Pancreas (tissue), 10 donors: Measurements from ENCODE around the gene ITPK1. TPM values are rescaled to one million over a fixed set of nuclear protein-coding genes. Genes with fewer than 3 reads are reported as not detected.

Experiments used
- ATAC-seq, 4 donors: fragments of 200-7000 bp; cut with Tn5 transposase; one replicate each; pipeline versions ENCODE4 v1.8.0 to v1.9.1; 2020; ENCODE audit warnings: mild to moderate bottlenecking in 4 of 4, moderate library complexity in 4 of 4
- DNase-seq, 6 donors: peaks; one replicate each; pipeline ENCODE4 v3.0.0-alpha.2; 2020
- FAIRE-seq: peaks from 2 replicates; lab custom pipeline; 2012; peaks lifted over from hg19 to GRCh38; lab: Jason Lieb, UNC
- H3K27ac ChIP-seq, 4 donors: fragments of 200-600 bp; sonication (generic); 1 replicate in 3 of 4; 2 replicates in 1 of 4; pipeline versions ENCODE4 v1.5.0 to v1.8.0; 2020
- H3K27me3 ChIP-seq, 4 donors: fragments of 200-600 bp; one replicate each; pipeline ENCODE4 v1.8.0; 2021
- H3K36me3 ChIP-seq, 3 donors: fragments of 200-600 bp; sonication (generic) in 1 of 3; one replicate each; pipeline versions ENCODE4 v1.5.0 to v1.8.0; 2020 to 2021
- H3K4me1 ChIP-seq, 3 donors: fragments of 200-600 bp; one replicate each; pipeline ENCODE4 v1.8.0; 2021
- H3K4me3 ChIP-seq, 4 donors: fragments of 200-600 bp; sonication (generic) in 2 of 4; one replicate each; pipeline versions ENCODE4 v1.5.0 to v1.8.0; 2020 to 2021
- H3K9me3 ChIP-seq, 4 donors: fragments of 200-600 bp; one replicate each; pipeline ENCODE4 v1.8.0; 2021
- CTCF ChIP-seq, 4 donors: fragments of 200-600 bp; sonication (generic) in 3 of 4; IDR thresholded peaks; one replicate each; pipeline versions ENCODE4 v1.5.0 to v1.8.0; 2021; ENCODE audit warnings: antibody characterized with exemption in 4 of 4
- WGBS, 2 donors: extraction: QIAGEN DNeasy Blood & Tissue Kit; methylation state at CpG; one replicate each; pipeline ENCODE4 v1.1.7; 2013; 5-methylcytosine and 5-hydroxymethylcytosine counted together
- intact Hi-C, 3 donors: fragments of 100-400 bp; cut with DNase I; formaldehyde crosslinking; loops; one replicate each; pipeline versions ENCODE4 v1.11.1 to v1.14.2; 2022
- polyA plus RNA-seq, 2 donors: library from polyadenylated mRNA; stranded (reverse); fragments of 200-250 nt; gene quantifications; one replicate each; pipeline ENCODE4 v1.2.3, GENCODE V29; 2013
- total RNA-seq, 6 donors: library from RNA; stranded (reverse); fragmentation: NEBNext Ultra II Directional in 4 of 6; extraction: Animal tissue kit (Norgen Biotek cat#: 25700) in 4 of 6; gene quantifications; one replicate each; pipeline versions ENCODE4 v1.2.1 to v1.2.4, GENCODE V29; 2021 to 2023
- donor health status: healthy with polysubstance abuse.
- donor health status: DM: no; HTN: no; CAD: no; lungs with moderate emphysema.
- donor health status: DM: no; HTN: no; CAD: no.
- donor health status: control.
- donor health status: control.
- donor health status: Bipolar disorder and iron deficiency.
- donor health status: DM: yes; HTN: yes; CAD: no.
- donor health status: DM: no; HTN: no; CAD: no.
- donor health status: DM: no; HTN: no; CAD: no.
- donor health status: DM: yes; HTN: yes; CAD: no.

Gene ITPK1
- total and polyA plus RNA-seq, 8 donors, result 23.2 to 38.3 (median 33.0) TPM

DNA sequence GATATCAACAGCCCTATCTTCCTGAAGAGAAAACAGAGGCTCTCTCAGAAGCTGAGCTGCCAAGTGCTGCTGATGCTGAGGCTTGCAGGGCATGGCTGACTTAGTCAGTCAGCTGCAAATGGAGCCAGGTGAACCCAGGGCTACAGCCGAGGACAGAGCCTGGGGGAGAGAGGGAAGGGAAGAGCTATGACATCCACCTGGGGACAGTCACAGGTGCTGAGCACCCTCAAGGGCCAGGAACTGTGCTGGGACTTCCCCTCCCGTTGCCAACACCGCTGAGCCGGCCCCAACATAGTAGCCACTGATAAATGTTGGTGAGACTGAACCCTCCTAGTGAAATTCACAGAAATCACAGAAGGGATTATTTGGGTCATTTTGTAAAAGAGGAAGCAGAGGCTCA, 199.5 kb downstream of the ITPK1 start:
- H3K27ac ChIP-seq, result no peak overlapping the region
- H3K36me3 ChIP-seq, result no peaks in the 10 kb centered on the region
- intact Hi-C loops, result no loop called here
- H3K9me3 ChIP-seq, result no peaks in the 10 kb centered on the region
- H3K27me3 ChIP-seq, result no peaks in the 10 kb centered on the region
- FAIRE-seq (no peak), ATAC-seq (no peak), DNase-seq (no peak)
- 72 to 76% methylated on average over 4 of the region's 4 CpGs for WGBS, 2 donors
- H3K4me1 ChIP-seq, result no peaks in the 10 kb centered on the region
- TF ChIP-seq CTCF (IDR thresholded peaks at IDR 0.05), result no peak
- no peak overlapping the region for H3K4me3 ChIP-seq

GRCh38 chr14:92914087-92914656, 201.6 kb downstream of the ITPK1 start:
- 7 to 14% methylated on average over 7 of the region's 7 CpGs for WGBS, 2 donors
- TF ChIP-seq CTCF (IDR thresholded peaks at IDR 0.05), result no peak
- DNase-seq (peak in 3 of 6 donors; percentile 46 to 72 (median 50)), FAIRE-seq (no peak), ATAC-seq (peak in 2 of 4 donors; percentile 68 to 85)
- intact Hi-C loops, result no loop called here
- H3K27me3 ChIP-seq, result no peaks in the 10 kb centered on the region
- H3K9me3 ChIP-seq, result no peaks in the 10 kb centered on the region
- H3K4me3 ChIP-seq, result no peak overlapping the region
- H3K27ac ChIP-seq, result no peak overlapping the region
- no peaks in the 10 kb centered on the region for H3K4me1 ChIP-seq
- no peaks in the 10 kb centered on the region for H3K36me3 ChIP-seq

GRCh38 chr14:92907316-92907911, 208.3 kb downstream of the ITPK1 start:
- FAIRE-seq (no peak), ATAC-seq (no peak), DNase-seq (no peak)
- intact Hi-C loops, result no loop called here
- no peaks in the 10 kb centered on the region for H3K9me3 ChIP-seq
- H3K36me3 ChIP-seq, result no peaks in the 10 kb centered on the region
- TF ChIP-seq CTCF (IDR thresholded peaks at IDR 0.05), result no peak
- no peak overlapping the region for H3K4me3 ChIP-seq
- no peaks in the 10 kb centered on the region for H3K27me3 ChIP-seq
- WGBS, 2 donors, result 67 to 80% methylated on average over 6 of the region's 6 CpGs
- no peaks in the 10 kb centered on the region for H3K4me1 ChIP-seq
- no peak overlapping the region for H3K27ac ChIP-seq

DNA sequence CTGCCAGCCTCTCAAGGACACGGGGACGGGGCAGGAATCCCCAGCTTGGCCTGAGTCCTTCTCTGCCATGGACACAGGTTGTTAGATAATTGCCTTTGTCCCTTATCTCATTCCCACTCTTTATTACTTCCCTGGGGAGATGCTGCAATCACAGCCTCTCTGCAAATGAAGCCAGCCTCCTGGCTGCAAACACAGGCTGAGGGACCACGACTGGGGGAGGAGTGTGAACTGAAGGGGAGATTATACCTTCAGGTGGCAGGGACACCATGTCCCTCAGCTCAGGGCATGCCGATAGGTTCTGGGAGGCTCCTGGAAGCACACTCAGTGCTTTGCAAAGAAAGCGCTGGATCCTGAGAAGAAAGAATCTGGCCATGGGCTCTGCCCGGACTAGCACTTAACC, 208.9 kb downstream of the ITPK1 start:
- no peak for DNase-seq
- TF ChIP-seq CTCF (IDR thresholded peaks at IDR 0.05), result no peak
- no peak overlapping the region for H3K27ac ChIP-seq
- no peaks in the 10 kb centered on the region for H3K36me3 ChIP-seq
- peak in 1 of 4 donors; percentile 15 for ATAC-seq
- intact Hi-C loops, result no loop called here
- H3K4me3 ChIP-seq, result no peak overlapping the region
- FAIRE-seq, result no peak
- no peaks in the 10 kb centered on the region for H3K9me3 ChIP-seq
- H3K27me3 ChIP-seq, result no peaks in the 10 kb centered on the region
- WGBS, 2 donors, result 35 to 38% methylated on average over 6 of the region's 6 CpGs
- no peaks in the 10 kb centered on the region for H3K4me1 ChIP-seq

GRCh38 chr14:92906420-92906819, 209.3 kb downstream of the ITPK1 start:
- Histone ChIP-seq H3K27me3 (no peaks in the 10 kb centered on the region), H3K4me3 (no peak overlapping the region), H3K9me3 (no peaks in the 10 kb centered on the region), H3K36me3 (no peaks in the 10 kb centered on the region), H3K27ac (no peak overlapping the region), H3K4me1 (no peaks in the 10 kb centered on the region)
- DNase-seq (no peak), FAIRE-seq (no peak), ATAC-seq (no peak)
- TF ChIP-seq CTCF (IDR thresholded peaks at IDR 0.05), result no peak
- 77 to 87% methylated on average over 6 of the region's 6 CpGs for WGBS, 2 donors
- intact Hi-C loops, result no loop called here
